K562 (cell line): ENCODE measurements around the gene ADGRB2. TPM values are rescaled to one million over a fixed set of nuclear protein-coding genes. Genes with fewer than 3 reads are reported as not detected.

ENCODE experiments used
- ATAC-seq: fragments of 200-7000 bp; cut with Tn5 transposase; 3 replicates; pipeline ENCODE4 v1.9.1; 2020; ENCODE audit warnings: moderate library complexity
- BruUV-seq: library from RNA; stranded (reverse); fragments of 400-500 nt; replicated peaks from 2 replicates; lab custom pipeline; 2021; lab: Mats Ljungman, UMichigan
- CTCF ChIA-PET: fragments of 300-600 bp; formaldehyde crosslinking; extraction: SDS; loops from one replicate; lab custom pipeline; 2021; ENCODE audit warnings: low intra/inter-chr PET ratio; lab: Yijun Ruan, JAX
- POLR2A ChIA-PET: fragments of 300-600, 350-650 bp; sonication (Branson Sonifier 250); formaldehyde crosslinking; extraction: SDS; loops from one replicate; lab custom pipeline; 2021; ENCODE audit warnings: antibody characterized with exemption, inconsistent platforms; lab: Yijun Ruan, JAX
- DNase-seq, 4 experiments: peaks; one replicate each; pipeline versions ENCODE4 v3.0.0 to v3.0.0-alpha.2; 2011 to 2018; ENCODE audit warnings: low spot score in 3 of 4, mixed read lengths in 3 of 4; ENCODE audit errors: extremely low read depth in 1 of 4
- FAIRE-seq: peaks from 2 replicates; lab custom pipeline; 2011; peaks lifted over from hg19 to GRCh38; lab: Jason Lieb, UNC
- H2AFZ ChIP-seq: 2 replicates; pipeline ENCODE4 v1.6.0; 2011; ENCODE audit warnings: low read depth, low read length, control low read depth, inconsistent platforms
- H3K27ac ChIP-seq: fragments of 200-600 bp; 3 replicates; pipeline ENCODE4 v1.8.0; 2011; ENCODE audit warnings: low read depth, mild to moderate bottlenecking, control low read depth, inconsistent platforms, low read length, moderate library complexity, mixed read lengths; ENCODE audit errors: extremely low read depth
- H3K27me3 ChIP-seq, 2 experiments: fragments of 300-600 bp in 1 of 2; 2 replicates in 1 of 2; 3 replicates in 1 of 2; pipeline versions ENCODE4 v1.6.0 to v1.8.0; 2011; ENCODE audit warnings: inconsistent platforms in 2 of 2, low read length in 2 of 2, mild to moderate bottlenecking in 1 of 2, mixed read lengths in 1 of 2, moderate library complexity in 1 of 2; ENCODE audit not compliant: control insufficient read depth in 2 of 2, insufficient read depth in 2 of 2
- H3K36me3 ChIP-seq: fragments of 300-600 bp; 3 replicates; pipeline ENCODE4 v1.8.0; 2011; ENCODE audit warnings: mild to moderate bottlenecking, low read length, inconsistent platforms; ENCODE audit not compliant: control insufficient read depth, insufficient read depth
- H3K4me1 ChIP-seq, 2 experiments: fragments of 200-600 bp in 1 of 2; replicated peaks in 1 of 2; 2 replicates in 1 of 2; 3 replicates in 1 of 2; pipeline versions ENCODE4 v1.5.1 to v1.8.0; 2011; ENCODE audit warnings: inconsistent platforms in 2 of 2, low read length in 2 of 2, mild to moderate bottlenecking in 1 of 2, mixed read lengths in 1 of 2, moderate library complexity in 1 of 2; ENCODE audit not compliant: control insufficient read depth in 2 of 2, insufficient read depth in 2 of 2
- H3K4me2 ChIP-seq: 2 replicates; pipeline ENCODE4 v1.6.1; 2011; ENCODE audit warnings: low read length, control low read depth, inconsistent platforms, mixed read lengths; ENCODE audit not compliant: insufficient read depth
- H3K4me3 ChIP-seq: fragments of 200-600 bp; sonication (generic), shearing (Covaris generic); 2 replicates; pipeline ENCODE4 v1.5.1; 2016; ENCODE audit warnings: control low read depth, inconsistent platforms
- H3K79me2 ChIP-seq: fragments of 200-600 bp; 3 replicates; pipeline ENCODE4 v1.8.0; 2011; ENCODE audit warnings: low read length, inconsistent platforms; ENCODE audit not compliant: control insufficient read depth, insufficient read depth
- H3K9ac ChIP-seq, 2 experiments: 2 replicates each; pipeline versions ENCODE4 v1.6.0 to v1.6.1; 2011; ENCODE audit warnings: low read depth in 2 of 2, low read length in 2 of 2, control low read depth in 1 of 2, inconsistent platforms in 1 of 2, mild to moderate bottlenecking in 1 of 2, mixed read lengths in 1 of 2; ENCODE audit not compliant: insufficient read depth in 1 of 2
- H3K9me1 ChIP-seq: one replicate; pipeline ENCODE4 v1.6.0; 2011; ENCODE audit warnings: inconsistent platforms, mild to moderate bottlenecking, low read length, moderate library complexity; ENCODE audit not compliant: control insufficient read depth, insufficient read depth
- H3K9me3 ChIP-seq: replicated peaks from 2 replicates; pipeline ENCODE4 v1.5.1; 2011; ENCODE audit warnings: low read depth, low read length, inconsistent platforms; ENCODE audit not compliant: control insufficient read depth, insufficient read depth
- H4K20me1 ChIP-seq: replicated peaks from 2 replicates; pipeline ENCODE4 v1.6.1; 2011; ENCODE audit warnings: low read length, inconsistent platforms, mixed read lengths; ENCODE audit not compliant: control insufficient read depth, insufficient read depth
- CREBBP ChIP-seq: IDR thresholded peaks from one replicate; pipeline ENCODE4 v1.6.1; 2012; ENCODE audit warnings: low read depth, mild to moderate bottlenecking, control low read depth, inconsistent platforms, low read length
- FOXJ3 ChIP-seq: sonication (generic); formaldehyde crosslinking; IDR thresholded peaks from 2 replicates; pipeline ENCODE4 v1.4.0; 2020; ENCODE audit warnings: mild to moderate bottlenecking, missing genetic modification reagents
- GATA2 ChIP-seq: sonication (generic); formaldehyde crosslinking; IDR thresholded peaks from 2 replicates; pipeline ENCODE4 v1.4.0; 2020; ENCODE audit warnings: mild to moderate bottlenecking, missing genetic modification reagents
- NRF1 ChIP-seq, 2 experiments: fragments of 450-650 bp; IDR thresholded peaks in 1 of 2; conservative IDR thresholded peaks in 1 of 2; 2 replicates each; pipeline ENCODE4 v1.6.1; 2014; ENCODE audit warnings: mild to moderate bottlenecking in 2 of 2
- THRAP3 ChIP-seq: fragments of 450-650 bp; IDR thresholded peaks from 2 replicates; pipeline ENCODE4 v1.6.1; 2016; ENCODE audit warnings: mild to moderate bottlenecking, inconsistent platforms, borderline replicate concordance
- ZNF778 ChIP-seq: fragments of 450-650 bp; formaldehyde crosslinking; IDR thresholded peaks from 2 replicates; pipeline ENCODE4 v1.4.0; 2020; ENCODE audit warnings: mild to moderate bottlenecking, moderate library complexity
- WGBS: fragments of 100-300 bp; shearing (Covaris generic); methylation state at CpG from one replicate; pipeline ENCODE4 v1.1.6; 2016; ENCODE audit warnings: low coverage, mixed read lengths; ENCODE audit not compliant: insufficient coverage; ENCODE audit errors: missing lambda C conversion rate; 5-methylcytosine and 5-hydroxymethylcytosine counted together
- in situ Hi-C: fragments of 300-500 bp; cut with MboI; formaldehyde crosslinking; loops from 4 replicates; pipeline ENCODE4 v1.15.0; 2018; ENCODE audit warnings: inconsistent platforms, mixed read lengths
- intact Hi-C: fragments of 100-400 bp; cut with micrococcal nuclease; formaldehyde crosslinking; loops from 2 replicates; pipeline ENCODE4 v1.14.2; 2022
- polyA plus RNA-seq, 8 experiments: library from polyadenylated mRNA; depleted of rRNA in 4 of 8; stranded (reverse) in 5 of 8; unstranded in 3 of 8; fragments of >200 nt; fragmentation: Nextera tagmentation in 2 of 8; fragmentation: Illumina TruSeq in 1 of 8; extraction: Ambion mirVana in 2 of 8; extraction: Trizol in 1 of 8; gene quantifications; 2 replicates each; pipeline versions ENCODE4 v1.2.1 to v1.2.3, GENCODE V29; 2011 to 2014; ENCODE audit warnings: inconsistent platforms in 1 of 8, missing spikeins in 1 of 8
- total RNA-seq, 7 experiments: library from RNA; depleted of rRNA in 6 of 7; stranded (reverse); fragments of >200 nt in 6 of 7; fragmentation: Illumina TruSeq in 2 of 7; extraction: Trizol in 2 of 7; gene quantifications; 2 replicates each; pipeline versions ENCODE4 v1.2.1 to v1.2.3, GENCODE V29; 2011 to 2021; ENCODE audit warnings: low replicate concordance in 1 of 7
- TF ChIP-seq, protein P1 (sequence below): fragments of 150-350 bp; conservative IDR thresholded peaks from 2 replicates; pipeline ENCODE4 v1.6.1; 2014; ENCODE audit warnings: low read length
- TF ChIP-seq, protein P2 (sequence below): sonication (generic); formaldehyde crosslinking; IDR thresholded peaks from 2 replicates; pipeline ENCODE4 v1.9.0; 2022; ENCODE audit warnings: mild to moderate bottlenecking, missing genetic modification reagents
- TF ChIP-seq, protein P3 (sequence below): fragments of 450-650 bp; IDR thresholded peaks from 2 replicates; pipeline ENCODE4 v1.6.1; 2018; ENCODE audit warnings: mild to moderate bottlenecking, low read depth; ENCODE audit not compliant: partially characterized antibody
- TF ChIP-seq, protein P4 (sequence below), 2 experiments: fragments of 450-650 bp in 1 of 2; sonication (generic) in 1 of 2; formaldehyde crosslinking; conservative IDR thresholded peaks; 2 replicates each; pipeline versions ENCODE4 v1.4.0 to v1.8.1; 2020 to 2022; ENCODE audit warnings: mild to moderate bottlenecking in 1 of 2, missing genetic modification reagents in 1 of 2
- TF ChIP-seq, protein P5 (sequence below), 3 experiments: fragments of 200-800 bp in 1 of 3; sonication (Bioruptor generic) in 1 of 3; sonication (generic) in 1 of 3; formaldehyde crosslinking in 1 of 3; IDR thresholded peaks; 2 replicates each; pipeline versions ENCODE4 v1.6.1 to v1.8.0; 2016 to 2022; ENCODE audit warnings: mild to moderate bottlenecking in 2 of 3, missing compliant biosample characterization in 2 of 3, missing genetic modification characterization in 2 of 3, missing genetic modification reagents in 1 of 3

Gene ADGRB2
- total and polyA plus RNA-seq, 9 of the 15 experiments (the other 6 are each of a cell fraction or from before 2014, with no cell fraction given): 0.04 to 0.23 (median 0.20) TPM; not detected in 2

DNA sequence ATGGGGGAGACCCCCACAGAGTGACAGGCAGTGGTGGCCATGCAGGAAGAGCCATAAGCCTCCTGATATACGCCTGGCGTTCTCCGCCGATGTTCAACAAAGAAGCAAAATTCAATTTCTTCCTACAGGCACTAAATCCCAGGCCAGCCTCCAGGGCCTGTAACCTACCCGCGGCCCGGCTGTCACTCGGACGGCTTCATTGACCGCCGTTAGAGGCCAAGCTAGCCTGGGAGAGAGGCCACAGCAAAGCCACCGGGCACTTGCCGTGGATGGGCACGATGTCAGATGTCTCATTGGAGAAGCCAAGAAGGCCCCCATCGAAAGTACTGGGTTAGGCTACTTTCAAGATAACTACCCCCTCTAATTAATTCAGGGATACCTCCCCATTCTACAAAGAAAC lies 9.7 kb downstream of the ADGRB2 start:
- CTCF ChIA-PET: no interaction called here
- H3K79me2 ChIP-seq: no peaks in the 10 kb centered on the region
- H3K9me1 ChIP-seq: no peaks in the 10 kb centered on the region
- POLR2A ChIA-PET: interaction anchor here (0.6 kb wide), 1 partner anchor 121 kb away, joined by 3 read pairs; no protein-coding TSS in a partner anchor
- 28% methylated on average over 15 of the region's 15 CpGs for WGBS
- peak overlapping the region in 1 of 2 experiments; percentile 3; a peak in 1 of 4 replicates for H3K9ac ChIP-seq
- peaks cover 0 to 25% of the 10 kb centered on the region in 2 experiments; a peak in 2 of 5 replicates for H3K4me1 ChIP-seq
- H2AFZ ChIP-seq: no peak overlapping the region
- peaks cover 35 to 83% of the 10 kb centered on the region in 2 experiments; a peak in 4 of 5 replicates for H3K27me3 ChIP-seq
- H3K27ac ChIP-seq: no peak overlapping the region
- FAIRE-seq (no peak), DNase-seq (no peak), ATAC-seq (no peak)
- TF ChIP-seq CREBBP (no peak), GATA2 (CRISPR knock-in tag) (no peak), THRAP3 (no peak), NRF1 (conservative IDR thresholded peaks at IDR 0.05 in 1 of 2, IDR thresholded peaks at IDR 0.05 in 1 of 2) (no peak), ZNF778 (CRISPR knock-in tag) (no peak), FOXJ3 (CRISPR knock-in tag) (no peak)
- TF ChIP-seq, protein P1, sequence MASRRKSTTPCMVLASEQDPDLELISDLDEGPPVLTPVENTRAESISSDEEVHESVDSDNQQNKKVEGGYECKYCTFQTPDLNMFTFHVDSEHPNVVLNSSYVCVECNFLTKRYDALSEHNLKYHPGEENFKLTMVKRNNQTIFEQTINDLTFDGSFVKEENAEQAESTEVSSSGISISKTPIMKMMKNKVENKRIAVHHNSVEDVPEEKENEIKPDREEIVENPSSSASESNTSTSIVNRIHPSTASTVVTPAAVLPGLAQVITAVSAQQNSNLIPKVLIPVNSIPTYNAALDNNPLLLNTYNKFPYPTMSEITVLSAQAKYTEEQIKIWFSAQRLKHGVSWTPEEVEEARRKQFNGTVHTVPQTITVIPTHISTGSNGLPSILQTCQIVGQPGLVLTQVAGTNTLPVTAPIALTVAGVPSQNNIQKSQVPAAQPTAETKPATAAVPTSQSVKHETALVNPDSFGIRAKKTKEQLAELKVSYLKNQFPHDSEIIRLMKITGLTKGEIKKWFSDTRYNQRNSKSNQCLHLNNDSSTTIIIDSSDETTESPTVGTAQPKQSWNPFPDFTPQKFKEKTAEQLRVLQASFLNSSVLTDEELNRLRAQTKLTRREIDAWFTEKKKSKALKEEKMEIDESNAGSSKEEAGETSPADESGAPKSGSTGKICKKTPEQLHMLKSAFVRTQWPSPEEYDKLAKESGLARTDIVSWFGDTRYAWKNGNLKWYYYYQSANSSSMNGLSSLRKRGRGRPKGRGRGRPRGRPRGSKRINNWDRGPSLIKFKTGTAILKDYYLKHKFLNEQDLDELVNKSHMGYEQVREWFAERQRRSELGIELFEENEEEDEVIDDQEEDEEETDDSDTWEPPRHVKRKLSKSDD: no peak
- TF ChIP-seq, protein P2, sequence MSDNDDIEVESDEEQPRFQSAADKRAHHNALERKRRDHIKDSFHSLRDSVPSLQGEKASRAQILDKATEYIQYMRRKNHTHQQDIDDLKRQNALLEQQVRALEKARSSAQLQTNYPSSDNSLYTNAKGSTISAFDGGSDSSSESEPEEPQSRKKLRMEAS (CRISPR knock-in tag): no peak
- TF ChIP-seq, protein P3, sequence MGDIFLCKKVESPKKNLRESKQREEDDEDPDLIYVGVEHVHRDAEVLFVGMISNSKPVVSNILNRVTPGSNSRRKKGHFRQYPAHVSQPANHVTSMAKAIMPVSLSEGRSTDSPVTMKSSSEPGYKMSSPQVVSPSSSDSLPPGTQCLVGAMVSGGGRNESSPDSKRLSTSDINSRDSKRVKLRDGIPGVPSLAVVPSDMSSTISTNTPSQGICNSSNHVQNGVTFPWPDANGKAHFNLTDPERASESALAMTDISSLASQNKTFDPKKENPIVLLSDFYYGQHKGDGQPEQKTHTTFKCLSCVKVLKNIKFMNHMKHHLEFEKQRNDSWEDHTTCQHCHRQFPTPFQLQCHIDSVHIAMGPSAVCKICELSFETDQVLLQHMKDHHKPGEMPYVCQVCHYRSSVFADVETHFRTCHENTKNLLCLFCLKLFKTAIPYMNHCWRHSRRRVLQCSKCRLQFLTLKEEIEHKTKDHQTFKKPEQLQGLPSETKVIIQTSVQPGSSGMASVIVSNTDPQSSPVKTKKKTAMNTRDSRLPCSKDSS: no peak
- TF ChIP-seq, protein P4, sequence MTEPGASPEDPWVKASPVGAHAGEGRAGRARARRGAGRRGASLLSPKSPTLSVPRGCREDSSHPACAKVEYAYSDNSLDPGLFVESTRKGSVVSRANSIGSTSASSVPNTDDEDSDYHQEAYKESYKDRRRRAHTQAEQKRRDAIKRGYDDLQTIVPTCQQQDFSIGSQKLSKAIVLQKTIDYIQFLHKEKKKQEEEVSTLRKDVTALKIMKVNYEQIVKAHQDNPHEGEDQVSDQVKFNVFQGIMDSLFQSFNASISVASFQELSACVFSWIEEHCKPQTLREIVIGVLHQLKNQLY (CRISPR knock-in tag; conservative IDR thresholded peaks at IDR 0.05): no peak
- TF ChIP-seq, protein P5, sequence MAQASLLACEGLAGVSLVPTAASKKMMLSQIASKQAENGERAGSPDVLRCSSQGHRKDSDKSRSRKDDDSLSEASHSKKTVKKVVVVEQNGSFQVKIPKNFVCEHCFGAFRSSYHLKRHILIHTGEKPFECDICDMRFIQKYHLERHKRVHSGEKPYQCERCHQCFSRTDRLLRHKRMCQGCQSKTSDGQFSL (CRISPR knock-in tag; IDR thresholded peaks at IDR 0.05): no peak
- TF ChIP-seq, protein P5 (tag; IDR thresholded peaks at IDR 0.05): no peak
- BruUV-seq: no TSS peak
- H3K4me3 ChIP-seq: no peak overlapping the region
- no peaks in the 10 kb centered on the region for H3K9me3 ChIP-seq
- H3K4me2 ChIP-seq: no peak overlapping the region
- no peaks in the 10 kb centered on the region for H3K36me3 ChIP-seq
- intact Hi-C loops (no loop called here), in situ Hi-C loops (no loop called here)
- peaks cover 45% of the 10 kb centered on the region for H4K20me1 ChIP-seq
